ENCODE results near the gene CNNM3. TPM values are rescaled to one million over a fixed set of nuclear protein-coding genes. Genes with fewer than 3 reads are reported as not detected.

The CNNM3 gene
- total RNA-seq, 1 experiment from 2014 or later: 34.0 TPM

DNA sequence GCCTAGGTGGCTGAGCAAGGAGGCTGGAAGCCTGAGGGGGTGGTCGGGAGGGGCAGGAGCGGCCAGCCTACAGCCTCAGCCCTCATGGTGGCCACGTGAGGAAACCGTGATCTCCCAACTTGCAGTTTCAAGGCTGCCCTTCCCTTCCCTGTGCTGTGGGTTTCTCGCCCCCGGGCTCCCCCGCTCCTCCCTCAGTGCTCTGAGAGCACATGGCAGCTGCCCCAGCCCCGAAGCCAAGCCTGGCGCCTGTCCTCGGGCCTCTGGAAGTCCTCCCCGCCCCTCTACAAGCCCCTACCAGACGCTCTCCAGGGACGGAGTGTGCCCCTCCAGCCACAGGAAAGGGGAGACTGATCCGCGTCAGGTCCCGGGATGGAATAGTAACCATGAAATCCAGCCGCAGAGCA lies 28.3 kb downstream of the CNNM3 start:
- CTCF ChIA-PET: interaction anchor here (0.7 kb wide), 1 partner anchor 432 kb away, joined by 6 read pairs; no protein-coding TSS in a partner anchor
- DNase-seq (ENCODE audit: low read depth, low spot score) (no peak), ATAC-seq (no peak)
- in situ Hi-C loops (cut with HindIII; ENCODE audit: low pct_unique_long_range_greater_than_20kb, low sequenced_read_pairs) (no loop called here), intact Hi-C loops (cut with micrococcal nuclease; ENCODE audit: unreplicated experiment) (no loop called here)
- H3K4me1 ChIP-seq (ENCODE audit: control insufficient read depth, insufficient read depth, low read length): no peaks in the 10 kb centered on the region
- no peak overlapping the region for H3K4me3 ChIP-seq (ENCODE audit: low read depth in 2 of 2, low read length in 2 of 2)
- H3K9me3 ChIP-seq (ENCODE audit: control insufficient read depth, insufficient read depth, low read depth, low read length): no peaks in the 10 kb centered on the region
- H3K27ac ChIP-seq (ENCODE audit: low read length): no peak overlapping the region
- H3K27me3 ChIP-seq (ENCODE audit: control insufficient read depth, insufficient read depth, low read length): no peaks in the 10 kb centered on the region
- TF ChIP-seq, protein P1, sequence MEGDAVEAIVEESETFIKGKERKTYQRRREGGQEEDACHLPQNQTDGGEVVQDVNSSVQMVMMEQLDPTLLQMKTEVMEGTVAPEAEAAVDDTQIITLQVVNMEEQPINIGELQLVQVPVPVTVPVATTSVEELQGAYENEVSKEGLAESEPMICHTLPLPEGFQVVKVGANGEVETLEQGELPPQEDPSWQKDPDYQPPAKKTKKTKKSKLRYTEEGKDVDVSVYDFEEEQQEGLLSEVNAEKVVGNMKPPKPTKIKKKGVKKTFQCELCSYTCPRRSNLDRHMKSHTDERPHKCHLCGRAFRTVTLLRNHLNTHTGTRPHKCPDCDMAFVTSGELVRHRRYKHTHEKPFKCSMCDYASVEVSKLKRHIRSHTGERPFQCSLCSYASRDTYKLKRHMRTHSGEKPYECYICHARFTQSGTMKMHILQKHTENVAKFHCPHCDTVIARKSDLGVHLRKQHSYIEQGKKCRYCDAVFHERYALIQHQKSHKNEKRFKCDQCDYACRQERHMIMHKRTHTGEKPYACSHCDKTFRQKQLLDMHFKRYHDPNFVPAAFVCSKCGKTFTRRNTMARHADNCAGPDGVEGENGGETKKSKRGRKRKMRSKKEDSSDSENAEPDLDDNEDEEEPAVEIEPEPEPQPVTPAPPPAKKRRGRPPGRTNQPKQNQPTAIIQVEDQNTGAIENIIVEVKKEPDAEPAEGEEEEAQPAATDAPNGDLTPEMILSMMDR (IDR thresholded peaks at IDR 0.05): no peak
- no peak for TF ChIP-seq POLR2AphosphoS5 (IDR thresholded peaks at IDR 0.05; ENCODE audit: low read depth, low read length)
- no peak for TF ChIP-seq TCF7L2 (IDR thresholded peaks at IDR 0.05; ENCODE audit: low read depth, low read length)
- TF ChIP-seq, protein P2, sequence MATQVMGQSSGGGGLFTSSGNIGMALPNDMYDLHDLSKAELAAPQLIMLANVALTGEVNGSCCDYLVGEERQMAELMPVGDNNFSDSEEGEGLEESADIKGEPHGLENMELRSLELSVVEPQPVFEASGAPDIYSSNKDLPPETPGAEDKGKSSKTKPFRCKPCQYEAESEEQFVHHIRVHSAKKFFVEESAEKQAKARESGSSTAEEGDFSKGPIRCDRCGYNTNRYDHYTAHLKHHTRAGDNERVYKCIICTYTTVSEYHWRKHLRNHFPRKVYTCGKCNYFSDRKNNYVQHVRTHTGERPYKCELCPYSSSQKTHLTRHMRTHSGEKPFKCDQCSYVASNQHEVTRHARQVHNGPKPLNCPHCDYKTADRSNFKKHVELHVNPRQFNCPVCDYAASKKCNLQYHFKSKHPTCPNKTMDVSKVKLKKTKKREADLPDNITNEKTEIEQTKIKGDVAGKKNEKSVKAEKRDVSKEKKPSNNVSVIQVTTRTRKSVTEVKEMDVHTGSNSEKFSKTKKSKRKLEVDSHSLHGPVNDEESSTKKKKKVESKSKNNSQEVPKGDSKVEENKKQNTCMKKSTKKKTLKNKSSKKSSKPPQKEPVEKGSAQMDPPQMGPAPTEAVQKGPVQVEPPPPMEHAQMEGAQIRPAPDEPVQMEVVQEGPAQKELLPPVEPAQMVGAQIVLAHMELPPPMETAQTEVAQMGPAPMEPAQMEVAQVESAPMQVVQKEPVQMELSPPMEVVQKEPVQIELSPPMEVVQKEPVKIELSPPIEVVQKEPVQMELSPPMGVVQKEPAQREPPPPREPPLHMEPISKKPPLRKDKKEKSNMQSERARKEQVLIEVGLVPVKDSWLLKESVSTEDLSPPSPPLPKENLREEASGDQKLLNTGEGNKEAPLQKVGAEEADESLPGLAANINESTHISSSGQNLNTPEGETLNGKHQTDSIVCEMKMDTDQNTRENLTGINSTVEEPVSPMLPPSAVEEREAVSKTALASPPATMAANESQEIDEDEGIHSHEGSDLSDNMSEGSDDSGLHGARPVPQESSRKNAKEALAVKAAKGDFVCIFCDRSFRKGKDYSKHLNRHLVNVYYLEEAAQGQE (IDR thresholded peaks at IDR 0.05; ENCODE audit: insufficient read depth in 1 of 2, low read depth in 2 of 2, low read length in 1 of 2): no peak
- TF ChIP-seq SIN3A (IDR thresholded peaks at IDR 0.05; ENCODE audit: borderline replicate concordance, insufficient read depth, low read depth, low read length): no peak
- no TSS peak for BruUV-seq (replicated peaks)
- H3K36me3 ChIP-seq (ENCODE audit: control insufficient read depth, insufficient read depth, low read length): no peaks in the 10 kb centered on the region
- POLR2A ChIA-PET: no interaction called here

DNA sequence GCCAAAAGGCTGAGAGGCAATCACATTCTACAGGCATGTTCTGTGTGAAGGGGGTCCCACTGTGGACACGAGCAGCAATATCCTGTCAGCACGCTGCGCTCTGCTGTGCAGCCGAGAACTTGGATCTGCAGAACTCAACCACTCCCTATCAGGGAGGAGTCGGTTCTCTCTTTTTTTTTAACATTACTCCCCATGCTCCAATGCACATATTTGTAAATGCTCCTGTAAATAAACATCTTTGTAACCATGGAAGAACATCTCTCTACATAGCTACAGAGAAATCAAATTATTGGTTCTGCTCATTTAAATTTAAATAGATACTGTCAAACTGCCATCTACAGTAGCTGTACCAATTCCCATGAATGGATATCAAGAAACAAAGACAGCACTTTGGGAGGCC lies 30.8 kb downstream of the CNNM3 start:
- Histone ChIP-seq H3K4me1 (ENCODE audit: control insufficient read depth, insufficient read depth, low read length) (no peaks in the 10 kb centered on the region), H3K36me3 (ENCODE audit: control insufficient read depth, insufficient read depth, low read length) (no peaks in the 10 kb centered on the region), H3K4me3 (ENCODE audit: low read depth in 2 of 2, low read length in 2 of 2) (no peak overlapping the region), H3K27ac (ENCODE audit: low read length) (no peak overlapping the region), H3K27me3 (ENCODE audit: control insufficient read depth, insufficient read depth, low read length) (no peaks in the 10 kb centered on the region), H3K9me3 (ENCODE audit: control insufficient read depth, insufficient read depth, low read depth, low read length) (no peaks in the 10 kb centered on the region)
- in situ Hi-C loops (cut with HindIII; ENCODE audit: low pct_unique_long_range_greater_than_20kb, low sequenced_read_pairs): no loop called here
- no peak for TF ChIP-seq SIN3A (IDR thresholded peaks at IDR 0.05; ENCODE audit: borderline replicate concordance, insufficient read depth, low read depth, low read length)
- TF ChIP-seq, protein P1 (IDR thresholded peaks at IDR 0.05): no peak
- TF ChIP-seq, protein P2 (IDR thresholded peaks at IDR 0.05; ENCODE audit: insufficient read depth in 1 of 2, low read depth in 2 of 2, low read length in 1 of 2): no peak
- TF ChIP-seq TCF7L2 (IDR thresholded peaks at IDR 0.05; ENCODE audit: low read depth, low read length): no peak
- no peak for TF ChIP-seq POLR2AphosphoS5 (IDR thresholded peaks at IDR 0.05; ENCODE audit: low read depth, low read length)
- DNase-seq (ENCODE audit: low read depth, low spot score): no peak
- no peak for ATAC-seq
- POLR2A ChIA-PET: no interaction called here
- BruUV-seq (replicated peaks): no TSS peak
- CTCF ChIA-PET: no interaction called here
- intact Hi-C loops (cut with micrococcal nuclease; ENCODE audit: unreplicated experiment): no loop called here
